HK-2 (cell line): ENCODE measurements around the gene BCAS1.

Experiments used
- DNase-seq: peaks from one replicate; pipeline ENCODE4 v3.0.0-alpha.2; 2018; ENCODE audit not compliant: unreplicated experiment

Gene BCAS1

DNA sequence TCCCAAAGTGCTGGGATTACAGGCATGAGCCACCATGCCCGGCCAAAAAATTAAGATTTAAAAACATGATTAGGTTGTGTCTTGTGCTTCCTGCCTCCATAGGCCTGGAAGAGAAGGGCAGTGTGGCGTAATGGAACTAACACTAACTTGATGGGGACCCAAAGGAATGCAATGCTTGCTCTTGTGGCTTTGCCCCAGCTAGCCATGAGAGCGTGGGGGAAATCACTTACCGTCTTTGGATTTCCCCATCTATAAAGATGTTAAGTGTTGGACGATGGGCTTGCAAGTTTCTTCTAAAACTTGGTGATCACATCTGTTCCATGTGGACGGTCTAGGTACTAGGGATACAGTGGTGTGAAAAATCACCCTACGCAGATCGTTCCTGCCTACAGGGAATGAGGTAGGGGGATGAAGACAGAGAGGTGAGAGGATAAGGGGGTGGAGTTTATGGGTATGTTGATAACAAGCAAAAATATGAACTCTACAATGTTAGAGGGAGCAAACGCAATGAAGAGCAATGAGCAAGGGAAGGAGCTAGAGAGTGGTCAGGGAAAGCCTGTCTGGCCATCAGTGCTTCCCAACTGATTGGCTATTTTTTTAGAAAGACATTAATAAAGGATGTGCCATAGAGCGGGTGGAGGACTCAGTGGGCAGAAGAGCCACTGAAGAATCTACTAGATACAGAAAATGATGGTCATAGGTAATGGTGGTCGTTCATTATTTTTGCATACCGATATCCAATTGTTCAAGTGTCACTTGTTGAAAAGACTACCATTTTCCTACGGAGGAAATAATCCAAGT, 165.2 kb downstream of the BCAS1 start:
- no peak for DNase-seq

DNA sequence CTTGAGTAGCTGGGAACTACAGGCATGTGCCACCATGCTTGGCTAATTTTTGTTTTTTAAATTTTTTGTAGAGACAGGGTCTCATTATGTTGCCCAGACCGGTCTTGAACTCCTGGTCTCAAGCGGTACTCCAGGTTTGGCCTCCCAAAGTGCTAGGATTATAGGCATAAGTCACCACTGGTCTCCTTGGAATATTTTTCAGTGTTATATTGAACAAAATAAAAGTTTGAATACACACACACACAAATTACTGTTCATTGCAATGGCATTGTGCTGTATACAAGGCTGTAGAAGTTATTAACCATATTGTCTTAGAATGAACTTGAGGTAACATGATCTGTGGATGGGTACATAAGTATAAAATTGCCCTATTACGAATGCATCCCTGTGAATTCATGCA, 166.1 kb downstream of the BCAS1 start:
- DNase-seq = no peak

DNA sequence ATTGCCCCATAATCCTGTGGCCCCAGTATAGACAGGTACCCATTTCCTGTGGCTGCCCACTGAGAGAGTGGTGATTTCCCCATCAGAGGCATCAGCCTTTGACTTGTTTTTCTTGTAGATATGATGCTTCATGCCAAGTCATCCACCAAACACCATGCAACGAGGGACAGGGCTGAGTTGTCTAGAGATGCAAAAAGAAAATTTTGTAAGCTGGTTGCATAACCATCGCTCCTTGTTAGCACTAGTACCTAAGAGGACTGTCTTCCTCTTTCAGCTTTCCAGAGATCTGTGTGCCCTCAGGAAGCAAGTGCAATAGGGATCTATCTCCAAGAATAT, 166.8 kb downstream of the BCAS1 start:
- DNase-seq = no peak

DNA sequence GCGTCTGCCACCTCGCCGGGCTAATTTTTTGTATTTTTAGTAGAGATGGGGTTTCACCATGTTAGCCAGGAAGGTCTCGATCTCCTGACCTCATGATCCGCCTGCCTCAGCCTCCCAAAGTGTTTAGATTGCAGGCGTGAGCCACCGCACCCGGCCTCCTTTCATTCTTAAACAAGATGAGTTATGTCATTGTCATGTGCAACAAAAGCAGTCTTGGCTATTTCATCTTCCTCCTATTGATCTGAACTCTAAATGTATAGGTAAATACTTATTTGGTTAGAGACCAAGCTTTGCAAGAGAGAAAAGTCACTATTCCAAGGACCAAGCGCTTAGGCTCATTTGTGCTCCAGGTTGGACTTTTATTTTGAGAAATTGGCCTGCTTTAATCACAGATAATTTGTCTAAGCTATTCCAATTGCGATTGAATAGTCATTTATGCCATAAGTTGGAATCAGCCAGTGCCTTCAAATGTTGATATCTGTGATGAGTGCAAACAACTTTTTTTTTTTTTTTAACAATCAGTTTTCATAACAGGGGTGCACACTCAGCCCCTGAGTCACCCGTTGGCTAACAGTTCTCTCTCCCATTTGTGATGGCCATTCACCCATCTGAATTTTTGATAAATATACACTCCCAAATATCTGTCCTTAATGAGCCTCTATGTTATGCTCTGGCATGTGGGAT, 167.3 kb downstream of the BCAS1 start:
- DNase-seq = no peak

DNA sequence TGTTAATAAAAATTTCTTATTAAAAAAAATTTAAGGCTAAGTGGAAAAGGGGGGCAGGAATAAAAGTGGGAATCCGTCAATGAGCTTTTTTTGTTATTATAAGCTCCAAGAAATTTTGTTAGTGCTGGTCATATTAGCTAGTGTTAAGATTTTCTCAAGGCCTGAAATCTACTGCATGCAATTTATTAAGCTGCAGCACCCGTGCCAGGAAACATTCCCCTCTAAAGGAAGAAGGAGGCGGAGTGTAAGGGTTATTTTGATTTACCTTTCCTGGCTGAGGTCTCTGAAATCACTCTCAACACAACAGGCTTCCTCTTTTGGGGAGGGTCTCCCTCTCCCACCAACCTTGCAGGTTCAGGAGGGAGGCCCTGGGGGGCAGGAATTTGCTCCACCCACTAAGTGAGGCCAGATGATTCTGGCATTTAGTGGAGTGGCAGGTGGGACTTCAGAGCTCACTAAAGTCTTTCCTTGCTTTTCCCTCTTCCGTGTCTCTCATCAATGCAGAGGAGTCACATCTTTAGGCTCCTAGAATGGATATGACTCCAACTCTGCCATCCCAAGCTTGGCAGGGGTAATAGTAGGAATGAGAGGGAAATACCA, 168.8 kb downstream of the BCAS1 start:
- no peak for DNase-seq

DNA sequence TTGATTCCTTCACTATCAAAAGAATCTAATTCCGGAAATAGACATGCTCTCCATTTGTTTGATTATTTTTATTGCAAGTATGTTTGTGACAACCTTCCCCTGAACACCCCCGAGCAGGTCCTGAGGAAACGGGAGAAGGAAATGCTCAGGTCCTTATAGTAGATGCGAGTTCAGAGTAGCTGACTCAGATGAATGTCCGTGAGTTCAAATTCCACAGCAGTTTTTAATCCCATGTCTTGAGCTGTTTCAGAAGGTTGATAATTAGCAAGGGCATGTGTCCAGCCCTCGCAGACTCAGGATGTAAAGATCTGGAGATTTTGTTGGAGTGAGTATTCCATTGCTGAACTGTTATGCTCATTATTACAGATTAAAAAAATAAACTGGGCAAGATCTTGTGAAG, 169.3 kb downstream of the BCAS1 start:
- DNase-seq = peak; percentile 60

DNA sequence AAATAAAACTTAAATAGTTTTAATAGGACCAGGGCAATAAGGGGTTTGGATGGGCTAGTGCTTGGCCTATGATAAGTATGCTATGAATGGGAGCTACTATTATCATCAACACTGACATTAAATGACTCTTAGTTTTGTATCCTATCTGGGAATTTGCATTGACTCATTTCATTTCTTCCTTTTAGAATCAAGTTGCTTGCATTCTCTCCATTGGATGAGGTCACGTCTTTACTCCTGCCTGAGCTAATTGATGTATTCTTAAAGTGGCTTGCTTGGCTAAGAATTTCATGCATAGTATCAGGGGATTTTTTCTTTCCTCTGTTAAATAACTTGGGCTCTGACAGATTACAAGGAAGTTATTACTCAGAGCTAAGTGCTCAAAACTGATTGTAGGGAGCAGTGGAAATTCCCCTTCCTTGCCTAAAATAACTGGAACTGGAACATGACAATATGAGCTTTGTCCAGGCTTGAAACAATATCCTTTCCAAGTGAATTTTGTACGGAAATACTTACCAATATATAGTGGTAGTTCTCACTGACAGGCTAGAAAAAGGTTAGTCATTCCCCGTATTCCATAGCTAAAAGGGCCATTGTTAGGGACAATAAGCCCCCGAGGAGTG, 169.9 kb downstream of the BCAS1 start:
- DNase-seq = no peak

DNA sequence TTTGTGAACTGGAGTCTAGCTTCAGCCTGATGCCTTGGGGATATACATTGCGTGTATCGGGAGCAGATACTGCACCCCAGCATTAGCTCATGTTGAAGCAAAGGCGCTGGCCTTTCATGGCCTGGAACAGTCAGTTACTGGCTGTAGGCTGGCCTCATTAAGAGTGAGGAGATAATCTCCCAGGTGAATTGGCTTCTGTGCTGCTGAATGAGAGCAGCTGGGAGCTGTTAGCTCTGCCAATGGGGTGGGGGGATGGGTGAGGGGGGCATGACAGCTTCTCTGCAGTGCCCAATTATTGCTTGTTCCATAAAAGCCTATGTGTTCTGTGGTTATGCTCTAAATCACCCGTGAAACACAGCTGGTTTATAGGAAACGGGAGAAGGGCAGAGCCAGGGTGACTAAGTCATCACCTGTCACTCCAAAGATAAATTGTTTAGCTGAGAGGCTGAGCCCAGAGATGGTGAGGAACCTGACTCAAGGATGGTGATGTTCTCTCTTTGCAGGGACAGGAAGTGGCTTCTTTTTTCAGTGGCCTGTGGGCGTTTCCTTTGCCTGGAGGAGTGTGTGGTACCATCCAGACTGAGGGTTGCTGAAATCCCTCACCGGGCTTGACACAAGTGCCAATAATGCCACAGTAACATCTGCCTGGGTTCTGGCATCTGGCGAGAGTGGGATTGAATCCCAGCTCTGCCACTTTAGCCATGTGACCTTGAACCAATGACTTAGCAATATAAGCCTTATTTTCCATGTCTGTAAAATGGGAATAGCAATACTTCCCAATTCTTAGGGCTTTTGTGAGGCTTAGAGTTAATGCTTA, 170.8 kb downstream of the BCAS1 start:
- peak; percentile 91 for DNase-seq

DNA sequence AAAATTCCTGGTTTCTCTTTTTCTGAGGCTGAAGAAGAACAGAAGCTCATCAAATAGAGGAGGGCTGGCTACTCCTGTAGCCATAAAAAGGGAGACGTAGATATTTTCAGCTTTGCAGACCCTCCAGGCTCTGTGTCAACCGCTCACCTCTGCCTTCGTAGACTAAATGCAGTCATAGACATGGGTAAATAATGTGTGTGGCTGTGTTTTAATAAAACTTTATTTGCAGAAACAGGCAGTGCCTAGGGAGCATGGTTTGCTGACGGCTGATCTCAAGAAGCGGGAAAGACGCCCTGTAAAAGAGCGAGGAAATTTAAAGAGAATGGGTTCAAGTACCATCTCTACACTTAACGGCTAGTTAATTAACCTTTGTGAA, 171.8 kb downstream of the BCAS1 start:
- DNase-seq = no peak

DNA sequence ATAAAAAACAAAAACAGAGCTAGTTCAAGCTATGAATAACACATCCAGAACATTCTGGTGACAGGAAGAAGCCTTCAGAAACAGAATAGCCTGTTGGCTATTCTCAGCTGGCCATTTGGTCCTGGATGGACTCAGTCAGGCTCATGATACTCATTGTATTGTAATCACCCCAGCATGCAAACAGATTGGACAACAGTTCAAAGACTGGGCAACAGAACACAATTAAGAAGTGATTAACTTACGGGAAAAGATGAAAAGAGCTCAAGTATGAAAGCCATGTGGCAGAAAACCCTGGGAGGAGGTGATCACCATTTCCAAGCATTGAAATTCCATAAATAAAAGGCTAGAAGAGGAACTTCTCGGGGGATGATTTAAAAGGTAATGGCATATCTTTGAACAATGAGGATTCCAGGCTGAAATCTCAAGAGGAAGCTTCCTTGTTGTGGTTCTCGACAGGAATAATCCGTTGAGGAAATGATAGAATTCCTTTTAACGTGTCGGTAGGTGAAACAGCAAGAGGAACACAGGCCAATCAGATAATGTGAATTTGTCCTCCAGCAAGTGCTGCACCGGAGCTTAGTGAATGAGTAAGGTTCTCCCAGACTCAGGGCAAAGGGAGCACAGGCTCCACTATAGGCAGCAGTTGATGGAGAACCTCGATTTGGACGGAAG, 172.4 kb downstream of the BCAS1 start:
- DNase-seq = no peak

DNA sequence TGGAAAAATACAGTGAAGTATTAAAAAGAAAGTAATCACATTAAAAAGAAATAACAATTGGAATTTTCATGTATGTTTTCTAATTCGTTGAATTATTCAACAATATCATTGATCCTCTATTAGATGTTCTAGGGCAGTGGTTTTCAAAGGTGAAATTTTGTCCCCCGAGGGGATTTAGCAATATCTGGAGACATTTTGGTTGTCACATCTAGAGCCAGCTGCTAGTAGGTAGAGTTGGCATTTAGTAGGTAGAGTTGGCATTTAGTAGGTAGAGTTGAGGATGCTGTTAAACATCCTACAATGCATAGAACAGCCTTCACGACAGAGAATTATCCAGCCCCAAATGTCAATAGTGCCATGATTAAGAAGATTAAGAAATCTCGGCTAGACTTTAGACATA, 173.7 kb downstream of the BCAS1 start:
- no peak for DNase-seq

DNA sequence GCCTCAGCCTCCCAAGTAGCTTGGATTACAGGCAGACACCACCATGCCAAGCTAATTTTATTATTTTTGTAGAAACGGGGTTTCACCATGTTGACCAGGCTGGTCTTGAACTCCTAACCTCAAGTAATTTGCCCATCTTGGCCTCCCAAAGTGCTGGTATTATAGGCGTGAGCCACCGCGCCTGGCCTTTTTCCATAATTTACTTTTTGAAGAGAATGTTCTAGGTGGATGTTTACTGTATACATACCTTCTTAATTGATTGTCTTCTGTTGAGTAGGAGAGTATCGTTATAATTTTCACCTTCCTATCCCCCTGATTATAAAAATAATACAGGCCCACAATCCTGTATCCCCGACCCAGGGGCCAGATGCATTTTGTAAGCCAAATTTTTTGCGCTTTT, 174.4 kb downstream of the BCAS1 start:
- DNase-seq = no peak

DNA sequence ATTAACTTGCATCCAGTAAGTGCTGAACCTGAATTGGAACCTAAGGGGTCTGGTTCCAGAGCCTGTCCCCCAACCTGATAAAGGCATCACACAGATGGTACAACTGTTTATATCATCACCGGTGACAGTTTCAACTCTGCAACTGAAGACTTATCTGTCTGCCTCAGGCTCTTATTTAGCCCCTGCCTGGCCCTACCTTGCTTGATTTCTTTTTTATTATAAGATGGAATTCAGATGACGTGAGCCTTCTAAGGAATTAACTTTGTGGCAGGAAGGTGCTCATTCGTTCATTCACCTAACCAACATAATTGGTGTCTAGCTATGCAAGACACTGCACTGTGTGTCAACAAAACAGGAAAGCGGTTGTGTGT, 175.0 kb downstream of the BCAS1 start:
- DNase-seq = no peak

DNA sequence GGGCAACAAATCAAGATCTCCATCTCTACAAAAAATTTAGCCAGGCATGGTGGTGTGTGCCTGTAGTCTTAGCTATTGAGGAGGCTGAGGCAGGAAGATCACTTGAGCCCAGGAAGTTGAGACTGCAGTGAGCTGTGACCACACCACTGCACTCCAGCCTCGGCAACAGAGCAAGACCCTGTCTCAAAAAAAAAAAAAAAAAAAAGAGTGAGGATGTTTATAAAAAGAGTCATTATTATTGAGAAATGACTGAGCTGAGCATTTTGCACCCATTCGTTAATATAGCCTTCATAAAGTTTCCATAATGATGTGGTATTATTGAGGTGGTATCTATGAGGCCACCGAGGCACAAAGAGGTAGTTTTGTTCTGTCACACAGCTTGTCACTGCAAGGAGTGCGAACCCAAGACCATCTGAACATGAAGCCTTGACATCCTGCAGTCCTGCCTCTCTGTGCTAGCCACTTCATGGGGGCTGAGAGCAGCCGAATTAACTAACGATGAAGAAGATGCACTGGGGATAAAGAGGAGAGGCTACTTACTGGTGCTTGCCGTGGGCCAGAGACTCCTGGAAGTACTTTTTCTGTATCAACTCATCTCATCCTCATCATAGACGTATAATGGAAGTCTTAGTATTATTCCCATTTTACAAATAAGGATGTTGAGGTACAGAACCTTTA, 175.5 kb downstream of the BCAS1 start:
- no peak for DNase-seq
